Spinal cord (tissue), 10 donors: Measurements from ENCODE around the gene ORM1. TPM values are rescaled to one million over a fixed set of nuclear protein-coding genes. Genes with fewer than 3 reads are reported as not detected.
A peak's percentile ranks its signal among the peaks of the same experiment; 100 is the strongest.

Source experiments
- DNase-seq, 6 donors: peaks; one replicate each; pipeline versions ENCODE4 v3.0.0 to v3.0.0-alpha.2; 2013 to 2015; ENCODE audit warnings: low spot score in 6 of 6, low read depth in 4 of 6
- H3K27ac ChIP-seq: one replicate; pipeline ENCODE4 v1.5.1; 2013; ENCODE audit warnings: low read depth, low read length, control low read depth
- H3K27me3 ChIP-seq: one replicate; pipeline ENCODE4 v1.6.1; 2013; ENCODE audit warnings: low read length; ENCODE audit not compliant: control insufficient read depth, insufficient read depth
- H3K36me3 ChIP-seq: one replicate; pipeline ENCODE4 v1.6.1; 2013; ENCODE audit warnings: low read length; ENCODE audit not compliant: control insufficient read depth, insufficient read depth
- H3K4me1 ChIP-seq: one replicate; pipeline ENCODE4 v1.6.1; 2013; ENCODE audit warnings: low read length; ENCODE audit not compliant: control insufficient read depth, insufficient read depth
- H3K4me3 ChIP-seq: one replicate; pipeline ENCODE4 v1.5.1; 2013; ENCODE audit warnings: low read depth, low read length, control low read depth
- H3K9me3 ChIP-seq: one replicate; pipeline ENCODE4 v1.6.1; 2013; ENCODE audit warnings: low read length; ENCODE audit not compliant: control insufficient read depth, insufficient read depth
- WGBS: methylation state at CpG from one replicate; pipeline ENCODE4 v1.1.5; 2013; ENCODE audit warnings: missing lambda C conversion rate; ENCODE audit not compliant: insufficient coverage; 5-methylcytosine and 5-hydroxymethylcytosine counted together
- polyA plus RNA-seq, 2 donors: library from polyadenylated mRNA; unstranded; fragments of 120-200 nt; gene quantifications; one replicate each; pipeline ENCODE4 v1.2.1, GENCODE V29; 2013; ENCODE audit not compliant: insufficient read length in 2 of 2
- total RNA-seq, 2 donors: library from RNA; depleted of rRNA in 1 of 2; stranded (reverse); fragments of 120-200 nt in 1 of 2; fragments of >200 nt in 1 of 2; gene quantifications; one replicate each; pipeline versions ENCODE4 v1.2.3 to v1.2.4, GENCODE V29; 2013 to 2014
- donor health status: healthy.

ORM1 gene
- total and polyA plus RNA-seq, 4 donors, result 0.72 to 5.2 TPM; not detected in 2

DNA sequence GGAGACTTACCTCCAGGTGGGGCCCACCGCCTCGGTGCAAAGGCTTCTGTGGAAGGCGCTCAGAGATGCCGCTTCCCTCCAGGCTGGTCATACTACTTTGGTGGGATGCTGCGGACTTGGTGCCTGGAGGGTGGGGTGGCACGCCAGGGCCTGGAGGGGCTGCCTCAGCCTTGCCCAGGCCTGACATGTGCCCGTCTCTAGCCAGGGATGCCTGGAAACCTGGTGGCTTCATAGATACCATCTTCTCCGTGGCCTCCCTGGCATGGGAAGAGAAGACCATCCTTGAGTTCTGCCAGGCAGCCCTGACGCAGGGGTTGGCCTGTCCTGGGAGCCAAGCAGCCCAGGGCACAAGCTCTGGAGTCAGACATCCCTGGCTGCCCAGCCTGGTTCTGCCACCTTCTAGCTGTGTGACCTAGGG is 35.0 kb downstream of the ORM1 start:
- no peak for DNase-seq
- Histone ChIP-seq H3K4me1 (no peaks in the 10 kb centered on the region), H3K36me3 (peaks cover 74% of the 10 kb centered on the region), H3K4me3 (no peak overlapping the region), H3K27me3 (no peaks in the 10 kb centered on the region), H3K27ac (no peak overlapping the region), H3K9me3 (no peaks in the 10 kb centered on the region)
- 94% methylated on average over 9 of the region's 9 CpGs for WGBS

DNA sequence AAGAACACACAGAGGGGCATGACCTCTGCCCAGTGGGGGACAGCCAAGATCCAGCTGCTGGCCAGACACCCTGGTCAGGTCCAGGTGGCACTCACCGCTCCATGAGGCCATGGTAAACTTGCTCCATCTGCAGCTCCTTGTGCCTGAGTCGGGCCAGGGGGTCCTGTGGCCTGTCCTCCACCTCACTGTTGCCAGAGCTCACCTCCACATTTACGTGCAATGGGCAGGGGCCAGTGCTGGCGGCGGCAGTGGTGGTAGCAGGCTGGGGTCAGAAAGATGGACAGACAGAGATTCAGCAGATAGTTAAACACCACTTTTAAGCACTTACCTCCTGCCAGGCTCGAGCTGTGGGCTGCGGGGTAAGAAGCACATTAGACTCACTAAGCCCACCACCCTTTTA is 36.9 kb downstream of the ORM1 start:
- no peak overlapping the region for H3K4me3 ChIP-seq
- DNase-seq, result no peak
- H3K27ac ChIP-seq, result no peak overlapping the region
- H3K27me3 ChIP-seq, result no peaks in the 10 kb centered on the region
- H3K4me1 ChIP-seq, result no peaks in the 10 kb centered on the region
- WGBS, result 94% methylated on average over 2 of the region's 7 CpGs
- H3K9me3 ChIP-seq, result no peaks in the 10 kb centered on the region
- H3K36me3 ChIP-seq, result peaks cover 74% of the 10 kb centered on the region

GRCh38 chr9:114361542-114361941 is 38.6 kb downstream of the ORM1 start:
- no peak overlapping the region for H3K27ac ChIP-seq
- H3K4me3 ChIP-seq, result no peak overlapping the region
- peaks cover 63% of the 10 kb centered on the region for H3K36me3 ChIP-seq
- no peaks in the 10 kb centered on the region for H3K27me3 ChIP-seq
- 89% methylated on average over 7 of the region's 7 CpGs for WGBS
- H3K4me1 ChIP-seq, result no peaks in the 10 kb centered on the region
- DNase-seq, result no peak
- H3K9me3 ChIP-seq, result no peaks in the 10 kb centered on the region

DNA sequence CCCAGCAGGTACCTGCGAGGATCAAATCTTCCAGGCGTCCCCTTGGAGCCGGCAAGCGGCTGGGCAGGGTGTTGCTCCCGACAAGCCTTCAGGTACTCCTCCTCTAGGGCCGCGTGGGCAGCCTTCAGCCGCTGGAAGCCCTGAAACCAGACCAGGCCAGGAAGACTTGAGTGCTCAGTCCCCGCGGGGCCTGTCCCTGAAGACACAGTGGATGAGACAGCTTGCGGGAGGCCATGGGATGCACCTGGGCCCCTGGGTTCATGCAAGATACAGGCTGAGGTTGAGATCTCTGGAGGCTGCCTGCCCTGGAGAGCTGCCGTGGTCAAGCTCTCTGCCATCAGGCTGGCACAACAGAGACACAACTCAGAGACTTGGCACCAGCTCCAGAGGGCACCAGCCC is 39.5 kb downstream of the ORM1 start:
- DNase-seq, result no peak
- Histone ChIP-seq H3K27ac (no peak overlapping the region), H3K27me3 (no peaks in the 10 kb centered on the region), H3K4me1 (no peaks in the 10 kb centered on the region), H3K9me3 (no peaks in the 10 kb centered on the region), H3K36me3 (peaks cover 61% of the 10 kb centered on the region), H3K4me3 (no peak overlapping the region)
- 94% methylated on average over 12 of the region's 12 CpGs for WGBS

DNA sequence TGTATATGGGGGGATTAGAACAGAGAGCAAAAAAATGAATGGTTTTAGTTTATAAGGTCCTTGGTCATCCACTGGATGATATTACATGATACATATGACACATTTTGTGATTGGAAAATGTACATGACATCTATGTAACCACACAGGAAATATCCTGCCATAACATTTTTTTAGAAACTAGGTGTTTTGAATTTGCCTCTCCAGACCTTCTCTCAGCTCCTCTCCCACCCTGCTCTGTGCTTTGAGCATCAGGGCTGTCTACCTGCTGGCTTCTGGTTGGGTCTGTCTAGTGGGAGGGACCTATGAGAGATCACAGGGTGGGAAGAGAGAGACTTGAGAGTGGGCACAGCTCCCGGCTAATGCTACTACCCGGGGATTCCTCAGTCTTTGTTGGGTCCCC is 40.5 kb downstream of the ORM1 start:
- Histone ChIP-seq H3K27me3 (no peaks in the 10 kb centered on the region), H3K9me3 (no peaks in the 10 kb centered on the region), H3K4me3 (no peak overlapping the region), H3K4me1 (no peaks in the 10 kb centered on the region), H3K36me3 (peaks cover 61% of the 10 kb centered on the region), H3K27ac (no peak overlapping the region)
- 83% methylated on average over 2 of the region's 2 CpGs for WGBS
- no peak for DNase-seq

GRCh38 chr9:114364134-114365041 is 41.5 kb downstream of the ORM1 start:
- no peak for DNase-seq
- H3K27me3 ChIP-seq, result no peaks in the 10 kb centered on the region
- WGBS, result 90% methylated on average over 2 of the region's 6 CpGs
- H3K27ac ChIP-seq, result no peak overlapping the region
- H3K4me3 ChIP-seq, result no peak overlapping the region
- H3K4me1 ChIP-seq, result no peaks in the 10 kb centered on the region
- no peaks in the 10 kb centered on the region for H3K9me3 ChIP-seq
- peaks cover 55% of the 10 kb centered on the region for H3K36me3 ChIP-seq

- no peak for DNase-seq
- Histone ChIP-seq H3K9me3 (no peaks in the 10 kb centered on the region), H3K36me3 (peaks cover 51% of the 10 kb centered on the region), H3K27ac (no peak overlapping the region), H3K4me1 (peaks cover 5% of the 10 kb centered on the region), H3K27me3 (no peaks in the 10 kb centered on the region), H3K4me3 (no peak overlapping the region)
- WGBS, result no CpG with 5 or more reads among the region's 2 CpGs
Measured at GRCh38 chr9:114365194-114365593, 42.3 kb downstream of the ORM1 start.

DNA sequence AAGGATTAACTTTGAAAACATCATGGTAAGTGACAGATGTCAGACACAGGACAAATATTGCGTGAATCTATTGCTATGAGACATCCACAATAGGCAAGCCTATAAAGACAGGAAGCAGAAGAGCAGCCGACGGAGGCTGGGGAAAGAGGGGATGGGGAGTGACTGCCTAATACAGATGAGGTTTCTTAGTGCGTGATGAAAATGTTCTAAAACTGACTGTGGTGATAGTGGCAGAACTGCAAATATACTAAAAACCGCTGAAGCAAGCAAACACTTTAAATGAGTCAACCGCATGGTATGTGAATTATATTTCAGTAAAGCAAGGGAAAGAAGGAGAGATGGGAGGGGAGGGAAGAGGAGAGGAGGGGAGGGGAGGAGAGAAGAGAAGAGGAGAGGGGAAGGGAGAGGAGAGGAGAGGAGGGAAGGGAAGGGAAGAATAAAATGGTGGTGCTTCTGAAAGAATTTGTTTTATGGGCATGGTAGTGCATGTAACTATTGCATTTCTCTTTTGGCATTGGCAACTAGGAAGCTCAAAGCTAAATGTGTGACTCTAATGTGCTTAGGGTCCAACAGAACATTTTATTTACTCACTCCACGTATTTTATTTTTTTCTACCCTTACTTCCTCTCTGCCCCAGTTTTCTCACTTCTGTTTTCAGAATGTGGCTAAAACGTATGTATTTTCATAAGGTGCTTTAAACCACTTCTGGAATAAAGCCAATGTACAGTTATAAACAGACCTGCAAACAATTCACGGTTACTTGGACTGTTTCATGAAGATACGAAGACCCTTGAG is 43.6 kb downstream of the ORM1 start:
- no peak overlapping the region for H3K4me3 ChIP-seq
- no peak overlapping the region for H3K27ac ChIP-seq
- WGBS, result 90% methylated on average over 5 of the region's 10 CpGs
- DNase-seq, result peak in 1 of 6 donors; percentile 49
- no peaks in the 10 kb centered on the region for H3K9me3 ChIP-seq
- H3K4me1 ChIP-seq, result peaks cover 18% of the 10 kb centered on the region
- H3K27me3 ChIP-seq, result no peaks in the 10 kb centered on the region
- peaks cover 46% of the 10 kb centered on the region for H3K36me3 ChIP-seq

- Histone ChIP-seq H3K4me3 (no peak overlapping the region), H3K27me3 (no peaks in the 10 kb centered on the region), H3K9me3 (no peaks in the 10 kb centered on the region), H3K36me3 (peaks cover 47% of the 10 kb centered on the region), H3K4me1 (peaks cover 26% of the 10 kb centered on the region), H3K27ac (no peak overlapping the region)
- DNase-seq, result no peak
- 94% methylated on average over 6 of the region's 6 CpGs for WGBS
Measured at GRCh38 chr9:114367366-114367765, 44.5 kb downstream of the ORM1 start.
